Keratinocyte (primary cell): ENCODE data around the gene TSPOAP1.

Experiments
- EZH2 ChIP-seq: IDR thresholded peaks from one replicate; pipeline ENCODE4 v1.6.1; 2012; ENCODE audit warnings: inconsistent platforms, mild to moderate bottlenecking, low read length, moderate library complexity
- TF ChIP-seq, protein P1 (sequence below), 3 experiments: IDR thresholded peaks in 1 of 3; conservative IDR thresholded peaks in 1 of 3; optimal IDR thresholded peaks in 1 of 3; 2 replicates in 2 of 3; 3 replicates in 1 of 3; pipeline versions ENCODE3 to v1.5.1; 2011; ENCODE audit warnings: low read length in 3 of 3, mild to moderate bottlenecking in 3 of 3, moderate library complexity in 2 of 3, control low read depth in 1 of 3, inconsistent platforms in 1 of 3; ENCODE audit not compliant: insufficient read depth in 2 of 3; ENCODE audit errors: extremely low read depth in 1 of 3

- TF ChIP-seq, protein P1, sequence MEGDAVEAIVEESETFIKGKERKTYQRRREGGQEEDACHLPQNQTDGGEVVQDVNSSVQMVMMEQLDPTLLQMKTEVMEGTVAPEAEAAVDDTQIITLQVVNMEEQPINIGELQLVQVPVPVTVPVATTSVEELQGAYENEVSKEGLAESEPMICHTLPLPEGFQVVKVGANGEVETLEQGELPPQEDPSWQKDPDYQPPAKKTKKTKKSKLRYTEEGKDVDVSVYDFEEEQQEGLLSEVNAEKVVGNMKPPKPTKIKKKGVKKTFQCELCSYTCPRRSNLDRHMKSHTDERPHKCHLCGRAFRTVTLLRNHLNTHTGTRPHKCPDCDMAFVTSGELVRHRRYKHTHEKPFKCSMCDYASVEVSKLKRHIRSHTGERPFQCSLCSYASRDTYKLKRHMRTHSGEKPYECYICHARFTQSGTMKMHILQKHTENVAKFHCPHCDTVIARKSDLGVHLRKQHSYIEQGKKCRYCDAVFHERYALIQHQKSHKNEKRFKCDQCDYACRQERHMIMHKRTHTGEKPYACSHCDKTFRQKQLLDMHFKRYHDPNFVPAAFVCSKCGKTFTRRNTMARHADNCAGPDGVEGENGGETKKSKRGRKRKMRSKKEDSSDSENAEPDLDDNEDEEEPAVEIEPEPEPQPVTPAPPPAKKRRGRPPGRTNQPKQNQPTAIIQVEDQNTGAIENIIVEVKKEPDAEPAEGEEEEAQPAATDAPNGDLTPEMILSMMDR (optimal IDR thresholded peaks at IDR 0.05 in 1 of 3, IDR thresholded peaks at IDR 0.05 in 1 of 3, conservative IDR thresholded peaks at IDR 0.05 in 1 of 3; ENCODE audit: extremely low read depth in 1 of 3, insufficient read depth in 2 of 3, low read length in 3 of 3): no peak
- TF ChIP-seq EZH2: no peak
Observed at GRCh38 chr17:58330997-58331814, 2.6 kb upstream of the TSPOAP1 start.
